ENCODE measurements around the gene PKP4.

GRCh38 chr2:158634627-158635026 lies 177.9 kb downstream of the PKP4 start:
- TF ChIP-seq, protein P1, sequence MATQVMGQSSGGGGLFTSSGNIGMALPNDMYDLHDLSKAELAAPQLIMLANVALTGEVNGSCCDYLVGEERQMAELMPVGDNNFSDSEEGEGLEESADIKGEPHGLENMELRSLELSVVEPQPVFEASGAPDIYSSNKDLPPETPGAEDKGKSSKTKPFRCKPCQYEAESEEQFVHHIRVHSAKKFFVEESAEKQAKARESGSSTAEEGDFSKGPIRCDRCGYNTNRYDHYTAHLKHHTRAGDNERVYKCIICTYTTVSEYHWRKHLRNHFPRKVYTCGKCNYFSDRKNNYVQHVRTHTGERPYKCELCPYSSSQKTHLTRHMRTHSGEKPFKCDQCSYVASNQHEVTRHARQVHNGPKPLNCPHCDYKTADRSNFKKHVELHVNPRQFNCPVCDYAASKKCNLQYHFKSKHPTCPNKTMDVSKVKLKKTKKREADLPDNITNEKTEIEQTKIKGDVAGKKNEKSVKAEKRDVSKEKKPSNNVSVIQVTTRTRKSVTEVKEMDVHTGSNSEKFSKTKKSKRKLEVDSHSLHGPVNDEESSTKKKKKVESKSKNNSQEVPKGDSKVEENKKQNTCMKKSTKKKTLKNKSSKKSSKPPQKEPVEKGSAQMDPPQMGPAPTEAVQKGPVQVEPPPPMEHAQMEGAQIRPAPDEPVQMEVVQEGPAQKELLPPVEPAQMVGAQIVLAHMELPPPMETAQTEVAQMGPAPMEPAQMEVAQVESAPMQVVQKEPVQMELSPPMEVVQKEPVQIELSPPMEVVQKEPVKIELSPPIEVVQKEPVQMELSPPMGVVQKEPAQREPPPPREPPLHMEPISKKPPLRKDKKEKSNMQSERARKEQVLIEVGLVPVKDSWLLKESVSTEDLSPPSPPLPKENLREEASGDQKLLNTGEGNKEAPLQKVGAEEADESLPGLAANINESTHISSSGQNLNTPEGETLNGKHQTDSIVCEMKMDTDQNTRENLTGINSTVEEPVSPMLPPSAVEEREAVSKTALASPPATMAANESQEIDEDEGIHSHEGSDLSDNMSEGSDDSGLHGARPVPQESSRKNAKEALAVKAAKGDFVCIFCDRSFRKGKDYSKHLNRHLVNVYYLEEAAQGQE (IDR thresholded peaks at IDR 0.05; ENCODE audit: insufficient read depth in 1 of 2, low read depth in 2 of 2, low read length in 2 of 2): no peak
- TF ChIP-seq SIN3A (IDR thresholded peaks at IDR 0.05; ENCODE audit: borderline replicate concordance, insufficient read depth, low read length) (no peak), TAF1 (IDR thresholded peaks at IDR 0.05; ENCODE audit: borderline replicate concordance, insufficient read depth, low read length) (no peak), POLR2AphosphoS5 (IDR thresholded peaks at IDR 0.05; ENCODE audit: low read depth, low read length) (no peak)
